ENCODE measurements around the gene STX10. TPM values are rescaled to one million over a fixed set of nuclear protein-coding genes. Genes with fewer than 3 reads are reported as not detected.
A peak's percentile ranks its signal among the peaks of the same experiment; 100 is the strongest.
"Not testable (repeated sequence)": the region's sequence is repeated elsewhere in the genome, so short reads cannot be mapped to it uniquely, and the experiment has no call there.

Gene STX10
- total RNA-seq, 1 experiment from 2014 or later: 56.9 TPM

DNA sequence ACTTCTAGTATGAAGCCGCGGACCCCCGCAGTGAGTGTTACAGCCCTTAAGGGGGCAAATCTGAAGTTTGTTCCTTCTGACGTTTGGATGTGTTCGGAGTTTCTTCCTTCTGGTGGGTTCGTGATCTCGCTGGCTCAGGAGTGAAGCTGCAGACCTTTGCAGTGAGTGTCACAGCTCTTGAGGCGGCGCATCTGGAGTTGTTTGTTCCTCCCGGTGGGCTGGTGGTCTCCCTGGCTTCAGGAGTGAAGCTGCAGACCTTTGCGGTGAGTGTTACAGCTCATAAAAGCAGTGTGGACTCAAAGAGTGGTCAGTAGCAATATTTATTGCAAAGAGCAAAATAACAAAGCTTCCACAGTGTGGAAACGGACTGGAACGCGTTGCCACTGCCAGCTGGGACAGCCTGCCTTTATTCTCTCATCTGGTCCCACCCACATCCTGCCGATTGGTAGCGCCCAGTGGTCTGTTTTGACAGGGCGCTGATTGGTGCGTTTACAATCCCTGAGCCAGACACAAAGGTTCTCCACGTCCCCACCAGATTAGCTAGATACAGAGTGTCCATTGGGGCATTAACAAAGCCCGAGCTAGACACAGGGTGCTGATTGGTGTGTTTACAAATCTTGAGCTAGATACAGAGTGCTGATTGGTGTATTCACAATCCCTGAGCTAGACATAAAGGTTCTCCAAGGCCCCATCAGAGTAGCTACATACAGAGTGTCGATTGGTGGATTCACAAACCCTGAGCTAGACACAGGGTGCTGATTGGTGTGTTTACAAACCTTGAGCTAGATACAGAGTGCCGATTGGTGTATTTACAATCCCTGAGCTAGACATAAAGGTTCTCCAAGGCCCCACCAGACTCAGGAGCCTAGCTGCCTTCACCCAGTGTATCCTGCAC lies 35.8 kb upstream of the STX10 start:
- peaks cover 10% of the 10 kb centered on the region for H3K4me1 Mint-ChIP-seq
- H3K4me3 Mint-ChIP-seq; H3K9me3 Mint-ChIP-seq; ATAC-seq; H3K36me3 Mint-ChIP-seq; DNase-seq (ENCODE audit: low spot score); H3K27ac Mint-ChIP-seq; H3K27me3 Mint-ChIP-seq (ENCODE audit: low read depth): not testable (repeated sequence)
- CTCF ChIA-PET: interaction anchor here (1.0 to 2.5 kb wide), 3 partner anchors 9 to 62 kb away, joined by 3 to 28 read pairs (median 8); no protein-coding TSS in a partner anchor
- peak; percentile 81 for TF ChIP-seq NFYB (CRISPR knock-in tag; conservative IDR thresholded peaks at IDR 0.05; ENCODE audit: low read depth)
- POLR2A ChIA-PET: interaction anchor here (0.6 to 1.2 kb wide), 4 partner anchors 10 to 34 kb away, joined by 3 to 8 read pairs (median 4); no protein-coding TSS in a partner anchor

DNA sequence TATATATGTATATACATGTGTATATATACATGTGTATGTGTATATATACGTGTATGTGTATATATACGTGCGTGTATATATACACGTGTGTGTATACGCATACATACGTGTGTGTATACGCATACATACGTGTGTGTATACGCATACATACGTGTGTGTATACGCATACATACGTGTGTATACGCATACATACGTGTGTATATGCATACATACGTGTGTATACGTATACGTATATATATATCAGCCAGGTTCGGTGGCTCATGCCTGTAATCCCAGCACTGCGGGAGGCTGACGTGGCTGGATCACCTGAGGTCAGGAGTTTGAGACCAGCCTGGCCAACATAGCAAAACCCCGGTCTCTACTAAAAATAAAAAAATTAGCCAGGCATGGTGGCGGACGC lies 34.8 kb upstream of the STX10 start:
- H3K9me3 Mint-ChIP-seq; POLR2A ChIA-PET; H3K27ac Mint-ChIP-seq; H3K36me3 Mint-ChIP-seq; H3K27me3 Mint-ChIP-seq (ENCODE audit: low read depth); H3K4me3 Mint-ChIP-seq; CTCF ChIA-PET; ATAC-seq; DNase-seq (ENCODE audit: low spot score): not testable (repeated sequence)
- peaks cover 13% of the 10 kb centered on the region for H3K4me1 Mint-ChIP-seq

DNA sequence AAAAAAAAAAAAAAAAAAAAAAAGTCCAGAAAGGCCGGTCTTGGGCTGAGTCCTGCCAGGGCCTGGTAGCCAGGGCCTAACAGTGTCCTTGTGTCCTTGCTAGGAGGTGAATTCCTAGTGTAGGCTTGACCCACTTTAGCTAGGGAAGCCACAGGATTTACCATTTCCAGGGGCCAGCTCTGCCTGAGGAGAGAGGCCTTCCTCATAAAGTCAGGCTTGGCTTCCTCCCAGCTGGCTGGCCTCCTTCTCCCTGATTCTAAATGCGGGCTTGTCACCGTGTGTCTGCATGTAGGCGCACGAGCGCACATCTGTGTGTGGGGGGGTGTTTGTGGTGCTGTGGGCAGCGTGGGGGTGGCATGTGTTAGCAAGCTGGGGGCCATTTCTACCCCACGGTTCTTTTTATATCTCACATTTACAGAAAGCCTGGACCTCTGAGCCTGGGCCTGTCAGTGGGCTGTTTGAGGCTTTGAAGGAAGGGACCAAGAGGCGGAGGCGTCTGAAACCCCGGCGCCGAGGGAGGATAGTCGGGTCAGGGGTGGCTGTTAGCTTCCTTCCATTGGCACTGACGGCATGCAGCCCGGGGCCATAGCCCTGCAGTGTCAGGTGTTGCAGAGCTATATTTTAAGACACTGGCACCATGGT lies 31.7 kb upstream of the STX10 start:
- Mint-ChIP-seq H3K27me3 (ENCODE audit: low read depth) (no peaks in the 10 kb centered on the region), H3K4me1 (peaks cover 11% of the 10 kb centered on the region), H3K9me3 (0 out of 2 replicates have a peak, but pooled peaks cover 3% of the 10 kb centered on the region), H3K36me3 (no peaks in the 10 kb centered on the region), H3K4me3 (no peak overlapping the region), H3K27ac (peak overlapping the region; percentile 41; the same call in 1 of the 2 replicates)
- CTCF ChIA-PET: interaction anchor here (0.6 to 5.0 kb wide), 10 partner anchors 12 to 781 kb away, joined by 3 to 86 read pairs (median 3); partner anchors contain the start of genes IER2, STX10 and ZNF799
- TF ChIP-seq, protein P1, sequence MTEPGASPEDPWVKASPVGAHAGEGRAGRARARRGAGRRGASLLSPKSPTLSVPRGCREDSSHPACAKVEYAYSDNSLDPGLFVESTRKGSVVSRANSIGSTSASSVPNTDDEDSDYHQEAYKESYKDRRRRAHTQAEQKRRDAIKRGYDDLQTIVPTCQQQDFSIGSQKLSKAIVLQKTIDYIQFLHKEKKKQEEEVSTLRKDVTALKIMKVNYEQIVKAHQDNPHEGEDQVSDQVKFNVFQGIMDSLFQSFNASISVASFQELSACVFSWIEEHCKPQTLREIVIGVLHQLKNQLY (CRISPR knock-in tag; IDR thresholded peaks at IDR 0.05): no peak
- no peak for TF ChIP-seq NFATC4 (CRISPR knock-in tag; IDR thresholded peaks at IDR 0.05)
- TF ChIP-seq, protein P2, sequence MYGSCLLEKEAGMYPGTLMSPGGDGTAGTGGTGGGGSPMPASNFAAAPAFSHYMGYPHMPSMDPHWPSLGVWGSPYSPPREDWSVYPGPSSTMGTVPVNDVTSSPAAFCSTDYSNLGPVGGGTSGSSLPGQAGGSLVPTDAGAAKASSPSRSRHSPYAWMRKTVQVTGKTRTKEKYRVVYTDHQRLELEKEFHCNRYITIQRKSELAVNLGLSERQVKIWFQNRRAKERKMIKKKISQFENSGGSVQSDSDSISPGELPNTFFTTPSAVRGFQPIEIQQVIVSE (CRISPR knock-in tag; IDR thresholded peaks at IDR 0.05; ENCODE audit: borderline replicate concordance): no peak
- TF ChIP-seq, protein P3, sequence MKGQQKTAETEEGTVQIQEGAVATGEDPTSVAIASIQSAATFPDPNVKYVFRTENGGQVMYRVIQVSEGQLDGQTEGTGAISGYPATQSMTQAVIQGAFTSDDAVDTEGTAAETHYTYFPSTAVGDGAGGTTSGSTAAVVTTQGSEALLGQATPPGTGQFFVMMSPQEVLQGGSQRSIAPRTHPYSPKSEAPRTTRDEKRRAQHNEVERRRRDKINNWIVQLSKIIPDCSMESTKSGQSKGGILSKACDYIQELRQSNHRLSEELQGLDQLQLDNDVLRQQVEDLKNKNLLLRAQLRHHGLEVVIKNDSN (CRISPR knock-in tag; IDR thresholded peaks at IDR 0.05): no peak
- no peak for TF ChIP-seq ELF4 (CRISPR knock-in tag; IDR thresholded peaks at IDR 0.05; ENCODE audit: low read depth)
- POLR2A ChIA-PET: interaction anchor here (0.6 to 0.7 kb wide), 3 partner anchors 63 to 644 kb away, joined by 3 to 5 read pairs (median 3); no protein-coding TSS in a partner anchor
- DNase-seq (ENCODE audit: low spot score) (no peak), ATAC-seq (peak; percentile 28; the same call in 1 of the 2 replicates)

DNA sequence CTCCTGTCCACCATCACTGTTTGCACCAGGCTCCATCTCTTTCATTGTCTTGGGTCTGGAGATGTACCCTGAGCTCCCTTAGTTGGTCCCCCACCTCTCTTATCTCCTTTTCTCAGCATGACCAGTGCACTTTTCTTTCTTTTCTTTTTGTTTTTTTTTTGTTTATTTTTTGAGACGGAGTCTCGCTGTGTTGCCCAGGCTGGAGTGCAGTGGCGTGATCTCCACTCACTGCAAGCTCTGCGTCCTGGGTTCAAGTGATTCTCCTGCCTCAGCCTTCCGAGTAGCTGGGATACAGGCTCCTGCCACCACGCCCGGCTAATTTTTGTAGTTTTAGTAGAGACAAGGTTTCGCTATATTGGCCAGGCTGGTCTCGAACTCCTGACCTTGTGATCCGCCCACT lies 28.1 kb upstream of the STX10 start:
- DNase-seq (ENCODE audit: low spot score); POLR2A ChIA-PET; ATAC-seq; H3K4me3 Mint-ChIP-seq; H3K36me3 Mint-ChIP-seq; H3K27me3 Mint-ChIP-seq (ENCODE audit: low read depth); H3K4me1 Mint-ChIP-seq; H3K27ac Mint-ChIP-seq; H3K9me3 Mint-ChIP-seq: not testable (repeated sequence)
- CTCF ChIA-PET: interaction anchor here (1.2 kb wide), 1 partner anchor 17 kb away, joined by 4 read pairs; no protein-coding TSS in a partner anchor

DNA sequence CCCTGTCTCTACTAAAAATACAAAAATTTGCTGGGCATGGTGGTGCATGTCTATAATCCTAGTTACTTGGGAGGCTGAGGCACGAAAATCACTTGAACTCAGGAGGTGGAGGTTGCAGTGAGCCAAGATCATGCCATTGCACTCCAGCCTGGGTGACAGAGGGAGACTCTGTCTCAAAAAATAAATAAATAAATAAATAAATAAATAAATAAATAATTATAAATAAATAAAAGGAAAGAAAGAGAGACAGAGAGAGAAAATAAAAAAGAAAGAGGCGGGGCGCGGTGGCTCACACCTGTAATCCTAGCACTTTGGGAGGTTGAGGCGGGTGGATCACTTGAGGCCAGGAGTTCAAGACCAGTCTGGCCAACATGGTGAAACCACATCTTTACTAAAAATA lies 27.4 kb upstream of the STX10 start:
- not testable (repeated sequence) for H3K9me3 Mint-ChIP-seq; H3K27me3 Mint-ChIP-seq (ENCODE audit: low read depth); H3K4me3 Mint-ChIP-seq; DNase-seq (ENCODE audit: low spot score); H3K4me1 Mint-ChIP-seq; H3K36me3 Mint-ChIP-seq; H3K27ac Mint-ChIP-seq; ATAC-seq
- POLR2A ChIA-PET: interaction anchor here (1.0 kb wide), 1 partner anchor 25 kb away, joined by 4 read pairs; no protein-coding TSS in a partner anchor
- CTCF ChIA-PET: interaction anchor here (1.2 to 2.5 kb wide), 2 partner anchors 18 kb away, joined by 4 to 16 read pairs; no protein-coding TSS in a partner anchor

Measured in WTC11 (cell line).